WTC11 (cell line): ENCODE results near the gene AGAP1.

Experiments used
- ATF1 ChIP-seq: sonication (generic); formaldehyde crosslinking; IDR thresholded peaks from 2 replicates; pipeline ENCODE4 v1.8.1; 2023; ENCODE audit warnings: mild to moderate bottlenecking, moderate library complexity, missing genetic modification reagents
- CBFB ChIP-seq: sonication (generic); formaldehyde crosslinking; IDR thresholded peaks from 2 replicates; pipeline ENCODE4 v1.8.1; 2022; ENCODE audit warnings: mild to moderate bottlenecking, low read depth, missing genetic modification reagents
- ETV6 ChIP-seq: sonication (generic); formaldehyde crosslinking; IDR thresholded peaks from 2 replicates; pipeline ENCODE4 v1.8.1; 2022; ENCODE audit warnings: mild to moderate bottlenecking, missing genetic modification reagents
- NFE2L1 ChIP-seq: sonication (generic); formaldehyde crosslinking; IDR thresholded peaks from 2 replicates; pipeline ENCODE4 v1.8.1; 2023; ENCODE audit warnings: missing genetic modification reagents
- SMAD3 ChIP-seq: sonication (generic); formaldehyde crosslinking; IDR thresholded peaks from 2 replicates; pipeline ENCODE4 v1.8.0; 2022; ENCODE audit warnings: missing genetic modification reagents, mild to moderate bottlenecking, borderline replicate concordance
- SMAD4 ChIP-seq: sonication (generic); formaldehyde crosslinking; IDR thresholded peaks from 2 replicates; pipeline ENCODE4 v1.8.0; 2022; ENCODE audit warnings: mild to moderate bottlenecking, missing genetic modification reagents
- TEAD1 ChIP-seq: sonication (generic); formaldehyde crosslinking; IDR thresholded peaks from 2 replicates; pipeline ENCODE4 v1.8.0; 2022; ENCODE audit warnings: mild to moderate bottlenecking, missing genetic modification reagents
- ZBTB21 ChIP-seq: sonication (generic); formaldehyde crosslinking; IDR thresholded peaks from 2 replicates; pipeline ENCODE4 v1.8.1; 2023; ENCODE audit warnings: mild to moderate bottlenecking, missing genetic modification reagents, borderline replicate concordance
- ZNF121 ChIP-seq: sonication (generic); formaldehyde crosslinking; IDR thresholded peaks from 2 replicates; pipeline ENCODE4 v1.8.0; 2023; ENCODE audit warnings: missing genetic modification reagents
- TF ChIP-seq, protein P1 (sequence below): sonication (generic); formaldehyde crosslinking; IDR thresholded peaks from 2 replicates; pipeline ENCODE4 v1.8.0; 2022; ENCODE audit warnings: mild to moderate bottlenecking, missing genetic modification reagents
- TF ChIP-seq, protein P2 (sequence below): fragments of 200-600 bp; IDR thresholded peaks from 2 replicates; pipeline ENCODE4 v1.8.0; 2022; ENCODE audit warnings: antibody characterized with exemption
- TF ChIP-seq, protein P3 (sequence below): sonication (generic); formaldehyde crosslinking; IDR thresholded peaks from 2 replicates; pipeline ENCODE4 v1.8.0; 2022; ENCODE audit warnings: mild to moderate bottlenecking, missing genetic modification reagents
- TF ChIP-seq, protein P4 (sequence below): sonication (generic); formaldehyde crosslinking; IDR thresholded peaks from 2 replicates; pipeline ENCODE4 v1.8.1; 2022; ENCODE audit warnings: low read depth, missing genetic modification reagents, borderline replicate concordance

DNA sequence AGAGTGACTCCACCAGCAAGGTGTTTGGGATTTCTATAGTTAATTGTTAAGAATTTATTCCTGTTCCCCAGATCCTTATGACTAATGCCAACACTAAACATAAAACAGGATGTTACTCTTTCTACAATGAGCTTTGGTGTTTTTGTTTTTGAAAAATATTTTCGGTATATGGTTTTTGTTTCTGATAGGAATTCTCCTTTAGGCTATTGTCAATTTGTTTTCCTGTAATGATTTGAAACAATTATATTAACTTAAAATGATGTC, 182.6 kb downstream of the AGAP1 start:
- TF ChIP-seq, protein P1, sequence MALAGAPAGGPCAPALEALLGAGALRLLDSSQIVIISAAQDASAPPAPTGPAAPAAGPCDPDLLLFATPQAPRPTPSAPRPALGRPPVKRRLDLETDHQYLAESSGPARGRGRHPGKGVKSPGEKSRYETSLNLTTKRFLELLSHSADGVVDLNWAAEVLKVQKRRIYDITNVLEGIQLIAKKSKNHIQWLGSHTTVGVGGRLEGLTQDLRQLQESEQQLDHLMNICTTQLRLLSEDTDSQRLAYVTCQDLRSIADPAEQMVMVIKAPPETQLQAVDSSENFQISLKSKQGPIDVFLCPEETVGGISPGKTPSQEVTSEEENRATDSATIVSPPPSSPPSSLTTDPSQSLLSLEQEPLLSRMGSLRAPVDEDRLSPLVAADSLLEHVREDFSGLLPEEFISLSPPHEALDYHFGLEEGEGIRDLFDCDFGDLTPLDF (CRISPR knock-in tag) = no peak
- TF ChIP-seq, protein P2, sequence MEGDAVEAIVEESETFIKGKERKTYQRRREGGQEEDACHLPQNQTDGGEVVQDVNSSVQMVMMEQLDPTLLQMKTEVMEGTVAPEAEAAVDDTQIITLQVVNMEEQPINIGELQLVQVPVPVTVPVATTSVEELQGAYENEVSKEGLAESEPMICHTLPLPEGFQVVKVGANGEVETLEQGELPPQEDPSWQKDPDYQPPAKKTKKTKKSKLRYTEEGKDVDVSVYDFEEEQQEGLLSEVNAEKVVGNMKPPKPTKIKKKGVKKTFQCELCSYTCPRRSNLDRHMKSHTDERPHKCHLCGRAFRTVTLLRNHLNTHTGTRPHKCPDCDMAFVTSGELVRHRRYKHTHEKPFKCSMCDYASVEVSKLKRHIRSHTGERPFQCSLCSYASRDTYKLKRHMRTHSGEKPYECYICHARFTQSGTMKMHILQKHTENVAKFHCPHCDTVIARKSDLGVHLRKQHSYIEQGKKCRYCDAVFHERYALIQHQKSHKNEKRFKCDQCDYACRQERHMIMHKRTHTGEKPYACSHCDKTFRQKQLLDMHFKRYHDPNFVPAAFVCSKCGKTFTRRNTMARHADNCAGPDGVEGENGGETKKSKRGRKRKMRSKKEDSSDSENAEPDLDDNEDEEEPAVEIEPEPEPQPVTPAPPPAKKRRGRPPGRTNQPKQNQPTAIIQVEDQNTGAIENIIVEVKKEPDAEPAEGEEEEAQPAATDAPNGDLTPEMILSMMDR = no peak
- TF ChIP-seq SMAD4 (CRISPR knock-in tag) (no peak), TEAD1 (CRISPR knock-in tag) (no peak), ZBTB21 (CRISPR knock-in tag) (no peak), CBFB (CRISPR knock-in tag) (no peak), ATF1 (CRISPR knock-in tag) (no peak), ZNF121 (CRISPR knock-in tag) (no peak), NFE2L1 (no peak), SMAD3 (CRISPR knock-in tag) (no peak), ETV6 (CRISPR knock-in tag) (no peak)
- TF ChIP-seq, protein P3, sequence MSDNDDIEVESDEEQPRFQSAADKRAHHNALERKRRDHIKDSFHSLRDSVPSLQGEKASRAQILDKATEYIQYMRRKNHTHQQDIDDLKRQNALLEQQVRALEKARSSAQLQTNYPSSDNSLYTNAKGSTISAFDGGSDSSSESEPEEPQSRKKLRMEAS (CRISPR knock-in tag) = no peak
- TF ChIP-seq, protein P4, sequence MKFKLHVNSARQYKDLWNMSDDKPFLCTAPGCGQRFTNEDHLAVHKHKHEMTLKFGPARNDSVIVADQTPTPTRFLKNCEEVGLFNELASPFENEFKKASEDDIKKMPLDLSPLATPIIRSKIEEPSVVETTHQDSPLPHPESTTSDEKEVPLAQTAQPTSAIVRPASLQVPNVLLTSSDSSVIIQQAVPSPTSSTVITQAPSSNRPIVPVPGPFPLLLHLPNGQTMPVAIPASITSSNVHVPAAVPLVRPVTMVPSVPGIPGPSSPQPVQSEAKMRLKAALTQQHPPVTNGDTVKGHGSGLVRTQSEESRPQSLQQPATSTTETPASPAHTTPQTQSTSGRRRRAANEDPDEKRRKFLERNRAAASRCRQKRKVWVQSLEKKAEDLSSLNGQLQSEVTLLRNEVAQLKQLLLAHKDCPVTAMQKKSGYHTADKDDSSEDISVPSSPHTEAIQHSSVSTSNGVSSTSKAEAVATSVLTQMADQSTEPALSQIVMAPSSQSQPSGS (CRISPR knock-in tag) = no peak
